Stimulated activated CD4-positive, alpha-beta T cell treated with anti-CD3 and anti-CD28 coated beads, Interleukin-1b, Interleukin-23, amount 100 ng/mL, for 48 hours (primary cell): ENCODE measurements around the gene CCP110.

ENCODE experiments used
- DNase-seq: peaks from one replicate; pipeline ENCODE4 v3.0.0-alpha.2; 2020

The CCP110 gene, protein sequence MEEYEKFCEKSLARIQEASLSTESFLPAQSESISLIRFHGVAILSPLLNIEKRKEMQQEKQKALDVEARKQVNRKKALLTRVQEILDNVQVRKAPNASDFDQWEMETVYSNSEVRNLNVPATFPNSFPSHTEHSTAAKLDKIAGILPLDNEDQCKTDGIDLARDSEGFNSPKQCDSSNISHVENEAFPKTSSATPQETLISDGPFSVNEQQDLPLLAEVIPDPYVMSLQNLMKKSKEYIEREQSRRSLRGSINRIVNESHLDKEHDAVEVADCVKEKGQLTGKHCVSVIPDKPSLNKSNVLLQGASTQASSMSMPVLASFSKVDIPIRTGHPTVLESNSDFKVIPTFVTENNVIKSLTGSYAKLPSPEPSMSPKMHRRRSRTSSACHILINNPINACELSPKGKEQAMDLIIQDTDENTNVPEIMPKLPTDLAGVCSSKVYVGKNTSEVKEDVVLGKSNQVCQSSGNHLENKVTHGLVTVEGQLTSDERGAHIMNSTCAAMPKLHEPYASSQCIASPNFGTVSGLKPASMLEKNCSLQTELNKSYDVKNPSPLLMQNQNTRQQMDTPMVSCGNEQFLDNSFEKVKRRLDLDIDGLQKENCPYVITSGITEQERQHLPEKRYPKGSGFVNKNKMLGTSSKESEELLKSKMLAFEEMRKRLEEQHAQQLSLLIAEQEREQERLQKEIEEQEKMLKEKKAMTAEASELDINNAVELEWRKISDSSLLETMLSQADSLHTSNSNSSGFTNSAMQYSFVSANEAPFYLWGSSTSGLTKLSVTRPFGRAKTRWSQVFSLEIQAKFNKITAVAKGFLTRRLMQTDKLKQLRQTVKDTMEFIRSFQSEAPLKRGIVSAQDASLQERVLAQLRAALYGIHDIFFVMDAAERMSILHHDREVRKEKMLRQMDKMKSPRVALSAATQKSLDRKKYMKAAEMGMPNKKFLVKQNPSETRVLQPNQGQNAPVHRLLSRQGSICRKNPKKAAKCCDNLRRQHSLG

GRCh38 chr16:19523559-19524355, at the start of gene CCP110:
CCP110 (plus strand) TSS chr16:19523942; CDS start chr16:19527882, 3,940 bp downstream.
- DNase-seq = peak; percentile 96

GRCh38 chr16:19474617-19475016, 49.1 kb upstream of the CCP110 start:
- DNase-seq = no peak

GRCh38 chr16:19478505-19478904, 45.2 kb upstream of the CCP110 start:
- no peak for DNase-seq

- DNase-seq = no peak
Measured at GRCh38 chr16:19479302-19479721, 44.4 kb upstream of the CCP110 start.

GRCh38 chr16:19481296-19481695, 42.4 kb upstream of the CCP110 start:
- DNase-seq = no peak

DNA sequence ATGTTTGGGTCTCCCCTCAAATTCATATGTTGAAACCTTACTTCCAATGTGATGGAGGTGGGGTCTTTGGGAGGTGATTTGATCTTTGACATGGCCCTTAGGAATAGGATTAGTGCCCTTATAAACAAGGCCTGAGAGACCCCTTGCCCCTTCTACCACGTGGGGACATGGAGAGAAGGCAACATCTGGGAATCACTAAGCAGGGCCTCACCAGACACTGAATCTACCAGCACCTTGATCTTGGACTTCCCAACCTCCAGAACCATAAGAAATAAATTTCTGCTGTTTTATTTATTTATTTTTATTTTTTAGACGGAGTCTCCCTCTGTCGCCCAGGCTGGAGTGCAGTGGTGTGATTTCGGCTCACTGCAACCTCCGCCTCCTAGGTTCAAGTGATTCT, 42.0 kb upstream of the CCP110 start:
- no peak for DNase-seq

- no peak for DNase-seq
Measured at GRCh38 chr16:19482291-19482690, 41.5 kb upstream of the CCP110 start.

GRCh38 chr16:19484096-19484495, 39.6 kb upstream of the CCP110 start:
- DNase-seq = no peak

GRCh38 chr16:19485611-19486010, 38.1 kb upstream of the CCP110 start:
- no peak for DNase-seq

DNA sequence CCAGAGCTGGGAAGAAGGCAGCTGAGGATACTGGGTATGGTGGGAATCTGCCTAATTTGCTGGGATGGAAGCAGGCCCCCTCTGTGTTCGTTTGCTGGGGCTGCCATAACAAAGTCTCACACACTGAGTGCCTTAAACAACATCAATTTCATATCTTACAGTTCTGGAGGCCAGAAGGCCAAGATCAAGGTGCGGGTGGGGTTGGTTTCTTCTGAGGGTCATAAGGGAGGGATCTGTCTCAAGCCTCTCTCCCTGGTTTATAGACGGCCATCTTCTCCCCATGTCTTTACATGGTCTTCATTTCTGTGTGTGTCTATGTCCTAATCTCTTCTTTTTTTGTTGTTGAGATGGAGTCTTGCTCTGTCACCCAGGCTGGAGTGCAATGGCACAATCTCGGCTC, 37.7 kb upstream of the CCP110 start:
- DNase-seq = no peak

DNA sequence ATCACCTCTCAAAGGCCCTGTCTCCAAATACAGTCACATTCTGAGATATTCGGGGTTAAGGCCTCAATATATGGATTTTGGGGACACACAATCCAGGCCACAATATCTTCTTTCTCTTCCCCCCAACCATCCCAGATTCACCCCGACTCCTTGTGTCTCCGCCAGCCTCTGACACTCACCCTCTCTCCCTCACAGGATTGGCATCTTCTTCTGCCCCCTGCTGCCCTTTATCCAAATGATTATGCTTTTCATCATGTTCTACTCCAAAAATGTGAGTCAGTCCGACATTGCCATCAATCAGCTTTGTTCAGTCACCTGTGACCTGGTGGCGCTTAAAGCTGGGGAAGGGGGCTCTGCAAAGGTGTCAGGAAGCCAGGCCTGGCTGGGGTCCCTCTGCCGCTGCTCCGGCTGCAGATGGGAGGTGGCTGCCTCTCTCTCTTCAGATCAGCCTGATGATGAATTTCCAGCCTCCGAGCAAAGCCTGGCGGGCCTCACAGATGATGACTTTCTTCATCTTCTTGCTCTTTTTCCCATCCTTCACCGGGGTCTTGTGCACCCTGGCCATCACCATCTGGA, 36.9 kb upstream of the CCP110 start:
- DNase-seq = no peak

GRCh38 chr16:19488213-19488640, 35.5 kb upstream of the CCP110 start:
- no peak for DNase-seq

- no peak for DNase-seq
Measured at GRCh38 chr16:19490619-19491018, 33.1 kb upstream of the CCP110 start.

- DNase-seq = no peak
Measured at GRCh38 chr16:19497176-19497575, 26.6 kb upstream of the CCP110 start.

DNA sequence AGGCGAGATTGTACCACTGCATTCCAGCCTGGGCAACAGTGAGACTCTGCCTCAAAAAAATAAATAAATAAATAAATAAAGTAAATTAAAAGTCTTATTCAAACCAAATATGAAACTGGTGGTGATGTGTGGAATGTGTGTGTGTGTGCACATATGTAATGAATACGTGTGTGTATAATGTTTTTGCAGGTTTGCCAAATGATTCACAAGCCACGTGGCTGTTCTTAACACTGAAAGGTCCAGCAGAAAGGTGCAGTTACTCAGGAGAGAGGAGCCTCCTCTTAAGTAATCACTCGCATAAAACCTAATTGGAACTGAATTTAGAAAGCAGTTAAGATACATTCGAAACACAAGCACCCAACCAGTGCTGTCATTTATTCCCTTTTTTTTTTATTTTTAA, 24.7 kb upstream of the CCP110 start:
- no peak for DNase-seq

DNA sequence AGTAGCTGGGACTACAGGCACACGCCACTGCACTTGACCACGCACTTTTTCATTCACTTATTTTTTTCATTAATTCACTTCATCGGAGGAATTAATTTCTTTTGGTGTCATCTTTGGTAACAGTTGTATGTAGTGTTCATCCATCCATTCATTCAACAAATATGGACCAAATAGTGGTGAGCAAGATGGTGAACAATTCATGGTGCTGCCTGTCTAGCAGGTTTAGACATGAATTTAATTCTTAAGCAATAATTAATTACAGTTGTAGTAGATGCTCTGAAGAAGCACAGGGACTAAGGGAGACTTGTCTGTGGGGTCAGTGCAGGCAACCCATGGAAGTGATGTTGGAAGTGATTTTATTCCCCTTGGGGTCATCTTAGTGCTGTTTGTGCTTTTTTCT, 24.3 kb upstream of the CCP110 start:
- no peak for DNase-seq

GRCh38 chr16:19502395-19503131, 21.2 kb upstream of the CCP110 start:
- peak; percentile 57 for DNase-seq

DNA sequence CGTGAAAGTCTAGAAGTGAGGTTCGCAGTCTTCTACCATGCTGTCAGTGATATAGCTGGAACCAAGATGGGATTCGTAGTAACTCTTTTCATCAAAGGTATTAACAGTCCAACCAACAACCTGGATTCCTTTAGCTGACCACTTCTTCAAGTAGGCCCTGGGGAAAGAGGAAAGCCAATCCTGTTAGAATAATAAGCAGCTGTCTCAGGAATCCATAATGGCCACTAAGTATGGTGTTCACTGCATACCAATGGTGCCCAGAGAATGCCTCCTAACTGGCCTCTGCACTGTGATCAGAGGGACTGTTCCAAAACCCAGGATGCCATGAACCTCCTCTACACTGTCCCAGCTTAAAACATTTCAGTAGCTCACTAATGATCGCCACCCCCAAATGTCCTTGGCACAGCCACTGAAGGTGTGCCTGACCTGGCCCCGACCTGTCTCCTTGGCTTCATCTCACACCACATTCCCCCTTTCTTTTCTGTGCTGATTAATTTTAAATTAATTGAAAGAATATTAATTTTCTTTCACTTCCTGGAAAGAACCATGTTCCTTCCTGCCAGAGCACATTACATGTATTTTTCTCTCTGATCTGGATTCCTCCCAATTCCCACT, 20.2 kb upstream of the CCP110 start:
- no peak for DNase-seq

- no peak for DNase-seq
Measured at GRCh38 chr16:19505600-19506303, 18.0 kb upstream of the CCP110 start.

DNA sequence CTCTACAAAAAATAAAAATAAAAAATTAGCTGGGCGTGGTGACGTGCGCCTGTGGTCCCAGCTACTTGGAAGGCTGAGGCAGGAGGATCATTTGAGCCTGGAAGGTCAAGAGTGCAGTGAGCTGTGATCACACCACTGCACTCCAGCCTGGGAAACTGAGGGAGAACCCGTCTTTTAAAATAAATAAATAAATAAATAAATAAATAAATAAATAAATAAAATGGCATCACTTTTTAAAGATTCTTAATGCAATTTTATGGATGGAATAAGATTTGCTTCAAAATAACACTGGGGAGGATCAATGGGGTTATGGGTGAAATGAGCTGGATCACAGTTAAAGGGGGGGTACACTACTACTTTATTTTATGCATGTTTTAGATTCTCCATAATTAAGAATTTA, 16.8 kb upstream of the CCP110 start:
- no peak for DNase-seq

DNA sequence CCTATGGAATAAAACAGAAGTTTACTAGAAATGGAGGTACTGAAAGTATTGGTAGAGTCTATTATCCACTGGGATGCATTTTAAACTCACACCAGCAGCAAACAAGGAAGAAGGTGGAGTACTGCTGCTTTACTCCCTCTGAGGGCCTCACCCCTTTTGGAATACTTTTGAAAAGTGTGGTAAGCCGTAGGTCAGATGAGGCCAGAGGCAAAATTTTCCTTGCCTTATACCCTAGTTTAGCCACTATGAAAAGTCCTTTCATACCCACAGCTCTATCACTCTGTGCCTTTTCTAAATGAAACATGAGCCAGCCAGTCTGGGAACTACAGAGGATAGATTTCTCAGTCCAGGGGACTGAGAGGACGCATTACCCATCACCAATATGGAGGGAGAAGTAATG, 15.9 kb upstream of the CCP110 start:
- no peak for DNase-seq
